Measurements from ENCODE around the gene SOX6. TPM values are rescaled to one million over a fixed set of nuclear protein-coding genes. Genes with fewer than 3 reads are reported as not detected.

SOX6 gene
- total and polyA plus RNA-seq, 2 experiments from 2014 or later = 0.03 to 0.66 TPM

DNA sequence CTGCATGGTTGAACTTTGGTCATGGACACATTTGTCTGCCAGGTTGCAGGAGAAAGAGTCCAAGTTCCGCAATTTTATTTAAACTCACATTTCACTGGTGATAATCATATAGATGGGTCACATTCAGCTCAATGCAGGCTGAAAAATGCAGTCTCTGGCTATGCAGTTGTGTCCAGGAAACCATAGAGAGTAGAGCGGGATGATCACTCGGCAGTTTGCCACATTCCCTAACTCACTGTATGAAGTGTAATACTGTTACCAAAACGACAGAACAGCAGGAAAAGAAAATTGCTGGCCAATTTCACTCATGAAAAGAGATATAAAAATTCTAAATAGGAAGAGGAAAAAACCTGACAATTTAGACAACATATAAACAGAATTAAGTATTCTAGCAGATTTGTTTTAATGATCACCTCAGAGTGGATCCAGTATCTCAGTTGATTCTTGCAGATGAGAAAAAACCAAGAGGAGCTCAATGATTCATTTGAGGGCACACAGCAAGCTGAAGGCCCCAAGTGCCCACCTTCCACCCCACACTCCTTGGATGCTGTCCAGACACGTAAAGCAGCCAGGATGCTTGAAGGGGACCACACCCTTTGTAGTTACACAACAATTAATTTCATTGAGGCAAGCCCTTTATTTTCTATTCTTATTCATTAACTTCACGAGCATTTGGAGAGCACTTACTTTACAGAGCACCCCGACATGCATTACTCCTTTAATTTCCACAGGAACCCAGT is 422.3 kb downstream of the SOX6 start:
- no peaks in the 10 kb centered on the region for H3K4me1 ChIP-seq (ENCODE audit: insufficient read depth)
- H3K27ac Mint-ChIP-seq = no peak overlapping the region
- ATAC-seq (no peak), DNase-seq (ENCODE audit: low spot score) (no peak)
- no peaks in the 10 kb centered on the region for H3K79me2 ChIP-seq (replicated peaks; ENCODE audit: insufficient read depth)
- H3K27ac ChIP-seq (ENCODE audit: low read depth) = no peak overlapping the region
- TF ChIP-seq, protein P1, sequence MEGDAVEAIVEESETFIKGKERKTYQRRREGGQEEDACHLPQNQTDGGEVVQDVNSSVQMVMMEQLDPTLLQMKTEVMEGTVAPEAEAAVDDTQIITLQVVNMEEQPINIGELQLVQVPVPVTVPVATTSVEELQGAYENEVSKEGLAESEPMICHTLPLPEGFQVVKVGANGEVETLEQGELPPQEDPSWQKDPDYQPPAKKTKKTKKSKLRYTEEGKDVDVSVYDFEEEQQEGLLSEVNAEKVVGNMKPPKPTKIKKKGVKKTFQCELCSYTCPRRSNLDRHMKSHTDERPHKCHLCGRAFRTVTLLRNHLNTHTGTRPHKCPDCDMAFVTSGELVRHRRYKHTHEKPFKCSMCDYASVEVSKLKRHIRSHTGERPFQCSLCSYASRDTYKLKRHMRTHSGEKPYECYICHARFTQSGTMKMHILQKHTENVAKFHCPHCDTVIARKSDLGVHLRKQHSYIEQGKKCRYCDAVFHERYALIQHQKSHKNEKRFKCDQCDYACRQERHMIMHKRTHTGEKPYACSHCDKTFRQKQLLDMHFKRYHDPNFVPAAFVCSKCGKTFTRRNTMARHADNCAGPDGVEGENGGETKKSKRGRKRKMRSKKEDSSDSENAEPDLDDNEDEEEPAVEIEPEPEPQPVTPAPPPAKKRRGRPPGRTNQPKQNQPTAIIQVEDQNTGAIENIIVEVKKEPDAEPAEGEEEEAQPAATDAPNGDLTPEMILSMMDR (conservative IDR thresholded peaks at IDR 0.05; ENCODE audit: low read depth in 2 of 2) = no peak
- TF ChIP-seq EZH2phosphoT487 (IDR thresholded peaks at IDR 0.05; ENCODE audit: unreplicated experiment) (no peak), POLR2AphosphoS5 (IDR thresholded peaks at IDR 0.05; ENCODE audit: low read depth) (no peak)
- no peaks in the 10 kb centered on the region; the same call in 2 of the 3 replicates for H3K9me3 Mint-ChIP-seq
- no peak overlapping the region for H3K4me3 Mint-ChIP-seq
- 0 out of 2 replicates have a peak, but pooled peaks cover 4% of the 10 kb centered on the region for H3K9me2 ChIP-seq (ENCODE audit: insufficient read depth)
- no peaks in the 10 kb centered on the region for H3K4me1 Mint-ChIP-seq
- no peaks in the 10 kb centered on the region for H3K36me3 Mint-ChIP-seq (ENCODE audit: low read depth)
- no peaks in the 10 kb centered on the region for H4K20me1 ChIP-seq (replicated peaks; ENCODE audit: insufficient read depth)
- no peaks in the 10 kb centered on the region for H3K36me3 ChIP-seq (ENCODE audit: insufficient read depth)
- no peaks in the 10 kb centered on the region for H3F3A ChIP-seq (replicated peaks; ENCODE audit: low read depth)
- no peak overlapping the region for H2AFZ ChIP-seq
- H3K27me3 Mint-ChIP-seq (ENCODE audit: insufficient read depth, low read depth, poor library complexity) = peaks cover 4% of the 10 kb centered on the region
- H3K27me3 ChIP-seq (ENCODE audit: insufficient read depth) = no peaks in the 10 kb centered on the region
- no peak overlapping the region for H3K4me2 ChIP-seq
- H3K4me3 ChIP-seq = no peak overlapping the region

DNA sequence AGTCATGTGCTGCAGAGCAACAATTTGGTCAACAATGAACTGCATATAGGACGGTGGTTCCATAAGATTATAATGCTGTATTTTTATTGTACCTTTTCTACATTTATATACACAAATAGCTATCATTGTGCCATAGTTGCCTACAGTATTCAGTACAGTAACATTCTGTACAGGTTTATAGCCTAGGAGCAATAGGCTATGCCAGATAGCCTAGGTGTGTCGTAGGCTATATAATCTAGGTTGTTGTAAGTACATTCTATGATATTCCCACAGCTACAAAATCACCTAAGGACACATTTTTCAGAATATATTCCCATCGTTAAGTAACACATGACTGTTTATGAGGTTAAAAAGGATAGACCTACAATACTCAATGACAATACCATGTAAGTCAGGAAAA is 423.9 kb downstream of the SOX6 start:
- ATAC-seq = no peak
- no peak overlapping the region for H3K27ac Mint-ChIP-seq
- H3K4me2 ChIP-seq = no peak overlapping the region
- H3K4me1 Mint-ChIP-seq = no peaks in the 10 kb centered on the region
- H3K4me1 ChIP-seq (ENCODE audit: insufficient read depth) = no peaks in the 10 kb centered on the region
- H3K27ac ChIP-seq (ENCODE audit: low read depth) = no peak overlapping the region
- no peaks in the 10 kb centered on the region for H3K79me2 ChIP-seq (replicated peaks; ENCODE audit: insufficient read depth)
- H3F3A ChIP-seq (replicated peaks; ENCODE audit: low read depth) = no peaks in the 10 kb centered on the region
- H3K27me3 ChIP-seq (ENCODE audit: insufficient read depth) = no peaks in the 10 kb centered on the region
- peaks cover 4% of the 10 kb centered on the region for H3K27me3 Mint-ChIP-seq (ENCODE audit: insufficient read depth, low read depth, poor library complexity)
- H3K36me3 ChIP-seq (ENCODE audit: insufficient read depth) = no peaks in the 10 kb centered on the region
- H2AFZ ChIP-seq = no peak overlapping the region
- no peak overlapping the region for H3K4me3 Mint-ChIP-seq
- no peaks in the 10 kb centered on the region for H3K36me3 Mint-ChIP-seq (ENCODE audit: low read depth)
- H3K4me3 ChIP-seq = no peak overlapping the region
- 0 out of 2 replicates have a peak, but pooled peaks cover 4% of the 10 kb centered on the region for H3K9me2 ChIP-seq (ENCODE audit: insufficient read depth)
- DNase-seq (ENCODE audit: low spot score) = no peak
- H4K20me1 ChIP-seq (replicated peaks; ENCODE audit: insufficient read depth) = no peaks in the 10 kb centered on the region
- H3K9me3 Mint-ChIP-seq = no peaks in the 10 kb centered on the region; the same call in 2 of the 3 replicates
- TF ChIP-seq ZNF331 (CRISPR knock-in tag; IDR thresholded peaks at IDR 0.05; ENCODE audit: low read depth) (no peak), JUNB (IDR thresholded peaks at IDR 0.05; ENCODE audit: unreplicated experiment) (no peak), NANOG (IDR thresholded peaks at IDR 0.05; ENCODE audit: borderline replicate concordance) (no peak), EZH2phosphoT487 (IDR thresholded peaks at IDR 0.05; ENCODE audit: unreplicated experiment) (no peak), EZH2 (IDR thresholded peaks at IDR 0.05; ENCODE audit: low read depth, unreplicated experiment) (no peak), STAT1 (IDR thresholded peaks at IDR 0.05; ENCODE audit: unreplicated experiment) (no peak), POLR2AphosphoS5 (IDR thresholded peaks at IDR 0.05; ENCODE audit: low read depth) (no peak)
- TF ChIP-seq, protein P1 (conservative IDR thresholded peaks at IDR 0.05; ENCODE audit: low read depth in 2 of 2) = no peak
- TF ChIP-seq, protein P2, sequence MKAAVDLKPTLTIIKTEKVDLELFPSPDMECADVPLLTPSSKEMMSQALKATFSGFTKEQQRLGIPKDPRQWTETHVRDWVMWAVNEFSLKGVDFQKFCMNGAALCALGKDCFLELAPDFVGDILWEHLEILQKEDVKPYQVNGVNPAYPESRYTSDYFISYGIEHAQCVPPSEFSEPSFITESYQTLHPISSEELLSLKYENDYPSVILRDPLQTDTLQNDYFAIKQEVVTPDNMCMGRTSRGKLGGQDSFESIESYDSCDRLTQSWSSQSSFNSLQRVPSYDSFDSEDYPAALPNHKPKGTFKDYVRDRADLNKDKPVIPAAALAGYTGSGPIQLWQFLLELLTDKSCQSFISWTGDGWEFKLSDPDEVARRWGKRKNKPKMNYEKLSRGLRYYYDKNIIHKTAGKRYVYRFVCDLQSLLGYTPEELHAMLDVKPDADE (IDR thresholded peaks at IDR 0.05) = no peak
- TF ChIP-seq, protein P3, sequence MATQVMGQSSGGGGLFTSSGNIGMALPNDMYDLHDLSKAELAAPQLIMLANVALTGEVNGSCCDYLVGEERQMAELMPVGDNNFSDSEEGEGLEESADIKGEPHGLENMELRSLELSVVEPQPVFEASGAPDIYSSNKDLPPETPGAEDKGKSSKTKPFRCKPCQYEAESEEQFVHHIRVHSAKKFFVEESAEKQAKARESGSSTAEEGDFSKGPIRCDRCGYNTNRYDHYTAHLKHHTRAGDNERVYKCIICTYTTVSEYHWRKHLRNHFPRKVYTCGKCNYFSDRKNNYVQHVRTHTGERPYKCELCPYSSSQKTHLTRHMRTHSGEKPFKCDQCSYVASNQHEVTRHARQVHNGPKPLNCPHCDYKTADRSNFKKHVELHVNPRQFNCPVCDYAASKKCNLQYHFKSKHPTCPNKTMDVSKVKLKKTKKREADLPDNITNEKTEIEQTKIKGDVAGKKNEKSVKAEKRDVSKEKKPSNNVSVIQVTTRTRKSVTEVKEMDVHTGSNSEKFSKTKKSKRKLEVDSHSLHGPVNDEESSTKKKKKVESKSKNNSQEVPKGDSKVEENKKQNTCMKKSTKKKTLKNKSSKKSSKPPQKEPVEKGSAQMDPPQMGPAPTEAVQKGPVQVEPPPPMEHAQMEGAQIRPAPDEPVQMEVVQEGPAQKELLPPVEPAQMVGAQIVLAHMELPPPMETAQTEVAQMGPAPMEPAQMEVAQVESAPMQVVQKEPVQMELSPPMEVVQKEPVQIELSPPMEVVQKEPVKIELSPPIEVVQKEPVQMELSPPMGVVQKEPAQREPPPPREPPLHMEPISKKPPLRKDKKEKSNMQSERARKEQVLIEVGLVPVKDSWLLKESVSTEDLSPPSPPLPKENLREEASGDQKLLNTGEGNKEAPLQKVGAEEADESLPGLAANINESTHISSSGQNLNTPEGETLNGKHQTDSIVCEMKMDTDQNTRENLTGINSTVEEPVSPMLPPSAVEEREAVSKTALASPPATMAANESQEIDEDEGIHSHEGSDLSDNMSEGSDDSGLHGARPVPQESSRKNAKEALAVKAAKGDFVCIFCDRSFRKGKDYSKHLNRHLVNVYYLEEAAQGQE (IDR thresholded peaks at IDR 0.05; ENCODE audit: unreplicated experiment) = no peak

Measured in GM23338 (cell line).